ENCODE data around the gene TLL1. TPM values are rescaled to one million over a fixed set of nuclear protein-coding genes. Genes with fewer than 3 reads are reported as not detected.
A peak's percentile ranks its signal among the peaks of the same experiment; 100 is the strongest.

TLL1 gene
- total RNA-seq, 1 donor from 2014 or later: 9.6 TPM

DNA sequence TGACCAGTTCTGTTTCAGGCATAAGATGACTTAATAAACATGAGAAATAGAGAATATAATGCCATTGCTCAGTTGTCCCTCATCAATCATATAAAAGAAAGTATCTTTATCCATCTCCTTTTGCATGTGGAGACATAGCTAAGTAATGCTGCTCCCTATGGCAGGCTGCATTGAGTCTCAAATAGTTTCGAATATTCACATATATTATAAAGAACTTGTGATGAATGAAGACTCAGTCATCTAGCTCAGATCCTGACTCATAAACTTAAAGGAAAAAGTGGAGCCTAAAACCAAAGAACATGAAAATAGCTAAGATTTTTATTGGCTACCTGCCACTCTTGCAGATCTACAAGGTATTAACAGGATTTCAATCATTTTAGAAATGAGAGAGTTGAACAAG, 11.7 kb upstream of the TLL1 start:
- no peaks in the 10 kb centered on the region for H3K27me3 ChIP-seq
- TF ChIP-seq, protein P1, sequence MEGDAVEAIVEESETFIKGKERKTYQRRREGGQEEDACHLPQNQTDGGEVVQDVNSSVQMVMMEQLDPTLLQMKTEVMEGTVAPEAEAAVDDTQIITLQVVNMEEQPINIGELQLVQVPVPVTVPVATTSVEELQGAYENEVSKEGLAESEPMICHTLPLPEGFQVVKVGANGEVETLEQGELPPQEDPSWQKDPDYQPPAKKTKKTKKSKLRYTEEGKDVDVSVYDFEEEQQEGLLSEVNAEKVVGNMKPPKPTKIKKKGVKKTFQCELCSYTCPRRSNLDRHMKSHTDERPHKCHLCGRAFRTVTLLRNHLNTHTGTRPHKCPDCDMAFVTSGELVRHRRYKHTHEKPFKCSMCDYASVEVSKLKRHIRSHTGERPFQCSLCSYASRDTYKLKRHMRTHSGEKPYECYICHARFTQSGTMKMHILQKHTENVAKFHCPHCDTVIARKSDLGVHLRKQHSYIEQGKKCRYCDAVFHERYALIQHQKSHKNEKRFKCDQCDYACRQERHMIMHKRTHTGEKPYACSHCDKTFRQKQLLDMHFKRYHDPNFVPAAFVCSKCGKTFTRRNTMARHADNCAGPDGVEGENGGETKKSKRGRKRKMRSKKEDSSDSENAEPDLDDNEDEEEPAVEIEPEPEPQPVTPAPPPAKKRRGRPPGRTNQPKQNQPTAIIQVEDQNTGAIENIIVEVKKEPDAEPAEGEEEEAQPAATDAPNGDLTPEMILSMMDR (IDR thresholded peaks at IDR 0.05): no peak
- H3K36me3 ChIP-seq: no peaks in the 10 kb centered on the region
- intact Hi-C loops (cut with DNase I): no loop called here
- H3K4me1 ChIP-seq: no peaks in the 10 kb centered on the region
- no peaks in the 10 kb centered on the region for H3K9me3 ChIP-seq
- ATAC-seq: no peak
- H3K27ac ChIP-seq: no peak overlapping the region
- no peak overlapping the region for H3K4me3 ChIP-seq
- no peak for DNase-seq

DNA sequence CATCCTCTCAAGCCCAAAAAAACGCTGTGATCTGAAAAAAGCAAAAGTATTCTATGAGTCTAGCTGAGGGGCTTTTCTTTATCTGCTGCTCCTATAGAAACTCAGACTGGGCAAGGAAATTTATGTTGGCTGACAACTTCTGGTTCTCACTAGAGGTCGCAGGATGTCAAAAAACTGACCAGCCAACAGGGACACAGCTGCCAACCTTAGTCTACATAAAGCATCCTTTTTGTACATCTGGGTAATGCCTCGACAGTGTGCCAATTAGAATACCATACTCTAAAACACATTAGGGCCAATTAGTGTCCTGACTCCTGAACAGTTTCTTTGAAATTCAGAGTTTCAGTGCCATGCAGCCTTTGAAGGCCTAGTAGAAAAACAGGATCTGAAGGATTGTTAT, 8.8 kb upstream of the TLL1 start:
- ATAC-seq: no peak

DNA sequence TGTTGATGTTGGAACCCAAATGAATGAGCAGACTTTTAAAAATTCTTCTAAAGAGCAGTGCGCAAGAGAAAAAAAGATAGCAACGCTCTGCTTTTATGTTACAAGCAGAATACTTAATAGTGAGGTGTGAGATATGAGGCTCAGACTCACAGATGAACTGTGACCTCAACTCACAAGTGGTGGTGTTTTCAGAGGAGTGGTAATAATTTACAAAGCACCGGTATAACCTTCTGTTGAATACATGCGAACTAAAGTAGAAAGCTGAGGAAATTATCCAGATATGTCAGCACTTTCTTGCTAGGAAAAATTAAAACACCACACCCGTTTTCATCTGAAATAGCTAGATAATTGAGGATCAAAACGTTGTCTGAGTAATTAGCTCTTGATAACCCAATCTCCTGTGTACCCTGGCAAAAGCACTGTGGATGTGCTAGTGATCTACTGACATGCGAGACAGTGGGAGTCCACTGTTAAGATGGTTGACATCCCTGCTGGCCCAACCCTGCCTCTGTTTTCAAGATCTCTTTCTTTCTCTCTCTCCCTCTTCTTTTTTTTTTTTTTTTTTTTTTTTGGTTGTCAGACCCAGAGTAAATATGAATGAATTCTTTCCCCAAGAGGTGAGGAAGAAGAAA, 6.9 kb upstream of the TLL1 start:
- Histone ChIP-seq H3K4me1 (no peaks in the 10 kb centered on the region), H3K27me3 (no peaks in the 10 kb centered on the region), H3K9me3 (no peaks in the 10 kb centered on the region), H3K27ac (no peak overlapping the region), H3K36me3 (no peaks in the 10 kb centered on the region), H3K4me3 (no peak overlapping the region)
- DNase-seq (no peak), ATAC-seq (no peak)
- TF ChIP-seq, protein P1 (IDR thresholded peaks at IDR 0.05): no peak
- intact Hi-C loops (cut with DNase I): no loop called here

More for the DNA sequence above, 8.8 kb upstream of the TLL1 start:
- no peaks in the 10 kb centered on the region for H3K4me1 ChIP-seq
- H3K27ac ChIP-seq: no peak overlapping the region
- TF ChIP-seq, protein P1 (IDR thresholded peaks at IDR 0.05): no peak
- DNase-seq: no peak
- H3K4me3 ChIP-seq: no peak overlapping the region
- H3K36me3 ChIP-seq: no peaks in the 10 kb centered on the region
- H3K27me3 ChIP-seq: no peaks in the 10 kb centered on the region
- H3K9me3 ChIP-seq: no peaks in the 10 kb centered on the region
- intact Hi-C loops (cut with DNase I): no loop called here

DNA sequence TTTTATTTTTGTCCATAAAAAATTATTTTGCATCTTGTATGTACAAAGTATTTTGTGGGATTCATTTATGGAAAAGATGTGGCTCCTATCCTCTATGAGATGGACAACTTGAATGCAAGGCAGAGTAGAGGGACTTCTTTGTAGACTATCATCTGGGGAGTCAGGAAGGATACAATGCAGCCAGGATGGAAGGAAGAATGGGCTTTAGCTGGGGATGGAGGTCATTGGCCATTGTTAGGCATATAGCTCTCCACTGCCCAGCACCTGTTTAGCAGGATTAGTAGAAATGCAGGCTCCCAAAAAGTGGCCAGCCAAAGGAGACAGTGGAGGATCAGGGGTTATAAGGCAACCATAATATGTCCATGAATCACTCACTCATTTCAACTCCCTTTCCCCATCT, 5.1 kb upstream of the TLL1 start:
- H3K27me3 ChIP-seq: peaks cover 12% of the 10 kb centered on the region
- ATAC-seq (no peak), DNase-seq (no peak)
- no peaks in the 10 kb centered on the region for H3K36me3 ChIP-seq
- intact Hi-C loops (cut with DNase I): no loop called here
- no peaks in the 10 kb centered on the region for H3K4me1 ChIP-seq
- H3K9me3 ChIP-seq: no peaks in the 10 kb centered on the region
- no peak overlapping the region for H3K4me3 ChIP-seq
- H3K27ac ChIP-seq: no peak overlapping the region
- TF ChIP-seq, protein P1 (IDR thresholded peaks at IDR 0.05): no peak

DNA sequence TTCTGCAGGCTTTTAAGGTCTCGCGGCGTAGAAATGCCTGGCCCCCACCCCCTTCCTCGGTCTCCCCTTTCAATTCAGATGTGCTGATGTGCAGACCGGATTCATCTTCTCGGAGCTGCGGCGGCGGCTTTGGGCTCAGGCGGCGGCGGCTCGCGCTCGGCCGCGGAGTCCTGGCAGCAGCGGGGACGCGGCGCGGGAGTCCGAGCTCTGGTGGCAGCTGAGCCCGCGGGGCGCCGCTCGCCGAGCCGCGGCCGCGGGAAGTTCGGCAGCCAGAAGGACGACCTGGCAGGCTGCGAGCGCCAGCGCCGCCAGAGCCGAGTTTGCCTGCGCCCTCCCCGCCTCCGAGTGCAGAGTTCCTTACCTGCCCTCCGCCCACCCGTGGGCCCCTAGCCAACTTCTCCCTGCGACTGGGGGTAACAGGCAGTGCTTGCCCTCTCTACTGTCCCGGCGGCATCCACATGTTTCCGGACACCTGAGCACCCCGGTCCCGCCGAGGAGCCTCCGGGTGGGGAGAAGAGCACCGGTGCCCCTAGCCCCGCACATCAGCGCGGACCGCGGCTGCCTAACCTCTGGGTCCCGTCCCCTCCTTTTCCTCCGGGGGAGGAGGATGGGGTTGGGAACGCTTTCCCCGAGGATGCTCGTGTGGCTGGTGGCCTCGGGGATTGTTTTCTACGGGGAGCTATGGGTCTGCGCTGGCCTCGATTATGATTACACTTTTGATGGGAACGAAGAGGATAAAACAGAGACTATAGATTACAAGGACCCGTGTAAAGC, 448 bp downstream of the TLL1 start:
- TF ChIP-seq, protein P1 (IDR thresholded peaks at IDR 0.05): no peak
- Histone ChIP-seq H3K36me3 (no peaks in the 10 kb centered on the region), H3K4me1 (peaks cover 3% of the 10 kb centered on the region), H3K9me3 (no peaks in the 10 kb centered on the region), H3K4me3 (peak overlapping the region; percentile 52), H3K27ac (peak overlapping the region; percentile 51), H3K27me3 (peaks cover 37% of the 10 kb centered on the region)
- DNase-seq (peak; percentile 72), ATAC-seq (peak; percentile 78)
- intact Hi-C loops (cut with DNase I): no loop called here

All from upper lobe of right lung (tissue), 1 donor.